T-helper 1 cell (primary cell): Measurements from ENCODE around the gene SUPT3H.

Experiments
- DNase-seq, 5 donors: peaks; one replicate each; pipeline ENCODE4 v3.0.0-alpha.2; 2012 to 2020

Gene SUPT3H

GRCh38 chr6:45388328-45388727, 10.6 kb upstream of the SUPT3H start:
- DNase-seq = no peak

DNA sequence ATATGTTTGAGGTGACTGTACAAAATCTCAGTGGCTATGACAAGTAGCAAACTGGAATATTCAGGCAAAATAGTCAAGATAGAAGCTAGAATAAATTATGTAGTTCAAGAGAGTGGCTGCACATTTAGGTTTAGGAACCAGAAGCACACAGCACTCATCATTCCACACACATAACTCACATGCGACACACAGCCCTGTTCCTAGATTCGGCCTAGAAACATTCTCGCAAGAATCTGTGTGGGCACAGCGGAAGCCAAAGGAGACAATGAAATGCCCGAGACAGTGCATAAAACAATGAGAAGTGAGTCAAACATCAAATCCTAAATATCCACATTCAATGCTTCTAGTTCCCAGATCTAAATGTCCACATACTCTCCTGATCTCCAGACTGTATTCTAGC, 9.5 kb upstream of the SUPT3H start:
- no peak for DNase-seq

DNA sequence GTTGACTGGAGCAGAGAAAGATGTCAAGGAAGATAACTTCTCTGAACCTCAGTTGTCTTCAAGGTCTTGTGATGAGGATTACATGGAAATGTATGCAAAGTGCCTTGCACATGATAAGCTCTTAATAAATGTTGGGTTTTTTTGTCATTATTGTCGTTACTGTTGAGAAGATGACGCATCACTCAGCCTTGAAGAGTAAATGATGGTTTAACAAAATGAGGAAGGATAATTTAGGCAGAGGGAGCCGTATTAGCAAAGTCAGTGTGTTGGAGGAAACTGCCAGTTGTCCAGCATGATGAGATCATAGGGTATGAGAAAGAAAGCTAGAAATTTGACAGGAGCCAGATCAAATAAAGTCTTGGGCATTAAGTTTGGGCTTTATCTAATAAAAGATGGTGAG, 8.8 kb upstream of the SUPT3H start:
- DNase-seq = no peak

DNA sequence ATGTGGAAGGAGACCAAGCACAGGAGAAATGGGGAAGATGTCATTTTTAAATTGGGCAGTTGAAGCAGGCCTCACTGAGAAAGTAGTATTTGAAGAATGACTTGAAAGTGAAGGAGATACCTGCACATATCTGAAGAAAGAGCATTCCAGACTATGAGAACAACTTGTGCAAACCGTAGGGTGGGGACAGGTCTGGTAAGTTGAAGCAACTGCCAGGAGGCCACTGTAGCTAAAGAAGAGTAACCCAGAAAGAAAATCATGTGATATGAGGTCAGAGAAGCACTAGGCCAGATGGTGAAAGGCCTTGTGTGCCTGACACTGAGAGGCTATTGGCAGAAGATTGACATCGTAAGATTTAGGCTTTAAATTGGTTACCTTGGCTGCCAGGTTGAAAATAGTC, 4.7 kb upstream of the SUPT3H start:
- DNase-seq = no peak

DNA sequence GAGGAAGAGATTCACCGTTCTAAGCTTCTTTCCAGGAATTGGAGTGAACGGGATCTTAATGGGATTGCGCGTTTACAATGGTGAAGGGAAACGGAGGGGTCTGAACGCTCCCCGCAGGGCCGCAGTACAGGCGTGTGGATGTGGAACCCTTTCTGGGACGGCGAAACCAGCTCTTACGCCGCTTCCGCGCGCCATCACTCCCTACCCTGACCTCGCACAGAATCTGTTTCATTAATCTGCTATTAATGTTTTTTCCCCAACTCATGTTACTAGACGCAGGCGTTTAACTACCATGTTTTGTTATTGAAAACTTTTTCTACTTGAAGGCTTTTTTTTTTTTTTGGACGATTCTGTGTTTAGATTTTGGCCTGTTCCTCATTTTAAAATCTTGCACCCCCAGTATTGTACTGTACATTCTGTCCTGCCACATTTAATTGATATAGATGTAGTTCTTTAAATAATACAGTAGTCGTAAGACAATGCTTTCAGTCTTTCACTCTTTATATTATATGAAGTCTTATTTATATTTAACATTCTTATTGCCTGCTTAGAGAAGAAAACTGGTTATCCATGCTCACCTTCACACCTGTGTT, 696 bp upstream of the SUPT3H start:
- peak in 2 of 5 donors; percentile 5 to 8 for DNase-seq

GRCh38 chr6:45377043-45377553, 636 bp downstream of the SUPT3H start:
- DNase-seq = no peak

DNA sequence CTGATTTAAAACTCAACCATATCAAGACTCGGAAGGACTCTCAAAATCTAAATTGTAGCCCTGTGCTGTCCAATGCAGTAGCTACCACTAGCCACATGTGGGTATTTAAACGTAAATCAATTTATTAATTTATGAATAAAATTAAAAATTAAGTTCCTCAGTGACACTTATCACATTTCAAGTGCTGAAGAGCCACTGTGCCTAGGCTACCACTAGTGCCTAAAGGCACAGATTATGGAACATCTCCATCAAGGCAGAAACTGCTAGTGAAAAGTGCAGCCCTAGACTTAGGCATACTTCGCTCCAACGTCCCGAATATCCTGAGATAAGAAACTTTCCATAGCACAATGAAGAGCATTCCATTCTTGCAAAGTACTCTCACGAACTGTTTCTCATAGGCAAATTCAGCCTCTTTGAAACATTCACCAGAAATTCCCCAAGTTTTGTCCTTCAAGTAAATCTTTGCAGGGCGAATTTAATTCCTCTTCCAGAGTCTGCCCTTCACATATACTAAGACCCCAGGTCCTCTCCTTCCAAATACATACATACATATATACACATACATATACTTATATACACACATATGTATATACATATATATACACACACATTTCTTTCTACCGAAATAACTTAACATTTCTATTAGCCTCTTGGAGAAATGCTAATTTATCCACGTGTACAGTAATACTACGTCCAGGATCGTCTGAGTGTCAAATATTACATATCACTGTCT, 1.3 kb downstream of the SUPT3H start:
- DNase-seq = no peak

GRCh38 chr6:45375449-45375848, 2.3 kb downstream of the SUPT3H start:
- DNase-seq = no peak

DNA sequence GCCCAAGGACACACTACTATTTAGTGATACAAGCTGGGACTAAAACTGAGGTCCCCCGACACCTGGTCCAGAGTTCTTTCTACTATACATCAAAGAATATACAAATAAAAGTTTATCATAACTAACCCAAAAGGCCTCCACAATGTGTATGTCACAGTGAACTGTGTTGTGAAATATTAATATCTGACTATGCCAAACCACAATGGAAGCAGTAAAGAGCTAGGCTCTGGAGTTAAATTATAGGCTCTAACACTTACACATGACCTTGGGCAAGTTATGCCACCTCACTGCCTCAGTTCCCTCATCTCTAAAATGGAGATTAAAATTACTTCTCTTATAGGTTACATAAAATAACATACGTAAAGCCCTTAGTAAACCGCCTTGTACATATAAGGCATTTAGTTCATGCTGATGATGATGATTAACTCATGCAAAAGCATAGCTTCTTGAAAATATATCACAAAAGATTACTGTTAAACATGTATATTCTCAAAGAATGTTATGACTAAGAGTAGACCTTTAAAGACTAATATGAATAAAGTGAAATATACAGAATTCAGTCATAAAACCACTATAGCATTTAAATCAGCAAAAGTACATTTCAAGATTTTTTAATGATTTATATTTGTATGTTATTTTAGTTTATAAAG, 5.7 kb downstream of the SUPT3H start:
- DNase-seq = no peak

DNA sequence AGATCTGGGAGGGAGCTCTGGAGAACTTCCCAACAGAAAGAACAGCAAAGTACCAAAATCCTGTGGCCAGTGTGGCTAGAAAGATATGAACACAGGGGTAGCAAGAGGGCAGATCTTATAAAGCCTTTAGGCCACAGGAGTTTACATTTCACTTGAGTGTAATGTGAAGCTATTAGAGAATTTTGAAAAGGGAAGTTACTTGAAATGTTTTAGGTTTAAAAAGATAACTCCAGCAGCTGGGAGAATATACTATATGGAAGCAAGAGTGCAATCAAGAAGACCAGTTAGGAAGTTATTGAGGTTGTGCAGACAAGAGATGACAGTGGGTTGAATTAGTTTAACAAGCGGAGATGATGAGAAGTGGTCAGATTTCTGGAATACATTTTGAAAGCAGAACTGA, 7.9 kb downstream of the SUPT3H start:
- DNase-seq = no peak

DNA sequence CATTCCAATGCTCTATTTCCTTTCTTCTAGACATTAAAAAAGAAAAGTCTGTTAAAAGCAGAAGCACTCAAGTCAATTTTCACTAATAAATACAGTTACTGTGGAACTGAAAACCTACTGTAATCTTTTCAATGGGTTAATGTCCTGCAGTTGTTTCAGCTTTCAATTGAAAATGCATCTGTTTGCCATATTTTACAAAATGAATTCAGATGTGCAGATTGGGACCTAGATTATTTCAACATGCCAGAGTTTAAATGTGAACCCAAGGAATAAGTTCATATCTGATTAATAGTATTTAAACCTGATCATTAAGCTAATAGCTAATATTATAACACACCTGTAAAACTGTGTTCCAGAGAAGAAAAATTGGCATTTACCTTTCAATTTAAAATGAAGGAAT, 9.7 kb downstream of the SUPT3H start:
- no peak for DNase-seq

DNA sequence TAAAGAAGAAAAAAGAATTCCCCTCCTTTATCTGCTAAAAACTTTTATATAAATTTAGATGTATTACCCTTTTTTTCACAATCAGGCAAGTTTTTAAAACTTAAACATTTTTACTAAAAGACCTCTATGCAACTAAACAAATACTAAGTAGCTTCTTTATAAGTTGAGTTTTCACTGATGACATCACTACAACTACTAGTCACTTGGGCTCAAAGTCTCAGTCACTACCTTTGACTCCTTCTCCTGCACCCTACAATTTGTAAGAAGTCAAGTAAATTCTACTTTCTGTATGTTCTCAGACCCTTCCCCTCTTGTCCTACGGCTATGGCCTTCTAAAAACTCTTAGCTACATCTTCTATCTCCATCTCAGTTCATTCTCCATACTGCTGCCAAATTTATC, 11.2 kb downstream of the SUPT3H start:
- DNase-seq = no peak

DNA sequence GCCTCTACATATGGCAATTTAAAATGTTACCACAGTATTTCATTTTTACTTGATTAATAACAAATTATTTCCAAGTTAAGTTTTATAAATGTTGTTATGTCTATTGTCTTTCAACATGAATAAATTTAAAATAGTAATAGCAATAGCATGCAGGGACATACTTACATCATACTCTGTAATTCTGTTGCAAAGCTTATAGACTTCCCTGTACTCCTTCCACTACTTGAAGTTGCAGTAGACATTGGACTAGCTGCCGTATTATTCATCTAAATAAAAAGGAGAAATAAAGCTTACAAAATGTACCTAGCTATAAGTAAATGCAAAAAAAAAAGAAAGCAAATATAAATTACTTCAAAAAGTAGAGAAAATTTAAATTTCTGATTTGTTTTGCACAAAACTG, 12.7 kb downstream of the SUPT3H start:
- DNase-seq = no peak

DNA sequence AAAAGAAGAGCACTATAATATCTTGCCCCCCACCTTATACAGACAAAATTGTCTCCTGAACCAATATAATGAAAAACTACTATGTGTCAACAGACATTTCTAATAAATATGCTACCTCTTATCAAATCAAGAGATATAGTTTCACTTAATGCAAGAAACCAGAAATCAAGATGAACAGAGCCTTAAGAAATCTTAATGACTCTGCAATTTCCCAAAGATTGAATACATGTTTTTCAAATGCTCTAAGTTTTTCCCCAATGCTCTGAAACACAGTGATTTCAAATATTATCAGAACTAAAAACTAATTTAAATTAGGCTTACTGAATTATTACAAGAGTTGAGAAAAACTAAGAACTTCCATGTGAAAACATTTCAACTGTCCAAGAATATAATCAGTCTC, 13.3 kb downstream of the SUPT3H start:
- no peak for DNase-seq

- no peak for DNase-seq
These were observed 24.1 kb downstream of the SUPT3H start for GRCh38 chr6:45353654-45354053.

- no peak for DNase-seq
These were observed 26.1 kb downstream of the SUPT3H start for GRCh38 chr6:45351667-45352066.

DNA sequence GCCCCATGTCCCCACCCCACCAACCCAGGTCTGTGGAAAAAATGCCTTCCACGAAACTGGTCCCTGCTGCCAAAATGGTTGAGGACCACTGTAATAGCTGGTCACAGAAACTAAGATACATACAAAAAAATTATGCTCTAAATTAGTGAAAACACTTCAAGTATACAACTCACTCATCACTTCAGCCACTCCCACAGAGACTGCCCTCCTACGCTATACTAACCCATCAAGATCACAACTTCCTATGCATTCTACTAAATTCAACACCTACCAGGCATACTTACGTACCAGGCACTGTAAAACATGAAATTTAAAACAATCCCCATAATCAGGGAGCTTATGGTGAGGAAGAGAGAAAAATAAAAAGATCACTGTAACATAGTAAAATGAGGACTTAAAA, 26.7 kb downstream of the SUPT3H start:
- DNase-seq = no peak

GRCh38 chr6:45350186-45350710, 27.5 kb downstream of the SUPT3H start:
- no peak for DNase-seq

DNA sequence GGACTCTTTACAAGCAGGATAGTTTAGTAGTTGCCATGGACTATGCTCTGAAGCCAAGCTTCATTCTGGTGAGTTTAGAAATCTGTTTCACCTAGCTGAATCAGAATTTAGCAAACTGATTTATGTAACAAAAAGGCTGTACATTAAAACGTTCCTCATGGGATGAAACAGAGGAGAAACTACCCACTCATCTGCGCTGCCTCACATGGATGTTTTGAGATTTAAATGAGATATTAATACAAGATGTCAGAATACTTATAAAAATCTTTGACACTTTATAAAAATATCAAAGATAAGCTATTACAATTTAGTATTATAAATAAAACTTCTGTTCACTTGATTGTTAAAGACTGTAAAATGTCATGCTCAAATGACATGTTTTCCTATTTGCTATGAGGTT, 32.8 kb downstream of the SUPT3H start:
- DNase-seq = no peak

- DNase-seq = no peak
These were observed 49.2 kb downstream of the SUPT3H start for GRCh38 chr6:45328523-45328922.

DNA sequence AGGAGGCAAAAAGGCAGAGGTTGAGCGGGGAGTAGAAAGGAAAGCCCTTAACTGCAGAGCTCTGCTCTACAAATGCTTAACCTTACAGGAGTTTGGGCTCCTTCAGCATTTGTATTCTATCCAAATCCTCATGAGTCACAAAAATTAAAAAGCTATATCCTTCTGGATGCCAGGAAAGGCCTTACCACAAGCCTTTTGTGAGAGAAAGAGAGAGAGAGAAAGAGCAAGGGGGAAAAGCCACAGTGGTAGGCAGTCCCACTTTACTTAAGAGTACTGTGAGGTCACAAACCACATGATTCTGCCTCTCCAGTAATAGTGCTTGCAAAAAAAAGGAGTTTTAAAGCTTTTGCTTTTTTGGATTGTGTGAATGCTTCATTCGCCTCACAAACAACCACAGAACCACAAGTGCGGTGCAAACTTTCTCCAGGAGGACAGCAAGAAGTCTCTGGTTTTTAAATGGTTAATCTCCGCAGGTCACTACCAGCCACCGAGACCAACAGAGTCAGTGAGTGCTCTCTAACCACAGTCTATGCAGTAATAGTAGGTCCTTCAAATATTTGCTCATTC, 49.7 kb downstream of the SUPT3H start, which contains the start of gene RUNX2:
TSS of gene RUNX2 (plus strand) at position 375 of the 567 bp plus-strand sequence. CDS start 397 bp downstream, outside the sequence.
- no peak for DNase-seq

DNA sequence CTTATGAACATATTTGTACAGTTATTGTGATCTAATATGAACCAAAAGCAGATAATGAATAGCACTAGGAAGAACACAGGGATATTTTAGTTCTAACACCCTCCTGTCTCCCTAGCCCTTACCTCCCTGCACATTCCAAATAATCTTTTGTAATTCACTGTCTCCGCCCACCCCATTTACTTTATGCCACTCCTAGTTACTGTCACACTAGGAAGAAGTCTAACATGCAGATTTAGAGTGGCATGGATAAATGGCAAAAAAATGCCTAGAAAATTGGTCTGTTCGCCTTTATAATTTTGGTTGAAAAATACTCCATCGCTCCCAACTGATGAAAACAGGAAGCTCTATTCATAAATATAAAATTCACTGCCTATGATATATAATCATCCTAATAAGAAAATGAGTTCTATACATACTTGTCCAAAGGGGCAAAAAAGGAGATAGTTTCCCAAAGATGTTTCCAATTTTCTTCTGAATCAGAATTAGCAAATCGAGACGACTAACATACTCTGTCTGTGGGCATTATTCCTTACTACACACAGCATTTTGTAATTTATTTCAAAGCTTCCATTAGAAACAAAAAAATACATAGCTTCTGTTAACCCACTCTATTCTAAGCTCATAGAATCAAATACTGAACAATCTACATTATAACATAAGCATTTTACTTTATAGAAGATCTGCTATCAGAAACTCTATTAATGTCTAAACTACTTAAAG, 50.9 kb downstream of the SUPT3H start:
- no peak for DNase-seq
